Suprapubic skin (tissue), 3 donors: ENCODE data around the gene ZNF837.

Experiments used
- CTCF ChIP-seq, 2 donors: fragments of 200-600 bp in 1 of 2; fragments of 450-650 bp in 1 of 2; sonication (generic) in 1 of 2; IDR thresholded peaks; one replicate each; pipeline ENCODE4 v1.5.1; 2016 to 2019; ENCODE audit warnings: antibody characterized with exemption in 2 of 2, mild to moderate bottlenecking in 1 of 2, moderate library complexity in 1 of 2
- POLR2AphosphoS5 ChIP-seq, 3 donors: sonication (generic); formaldehyde crosslinking; IDR thresholded peaks; one replicate each; pipeline ENCODE4 v1.6.1; 2017; ENCODE audit warnings: antibody characterized with exemption in 3 of 3

- TF ChIP-seq CTCF (IDR thresholded peaks at IDR 0.05) (no peak), POLR2AphosphoS5 (IDR thresholded peaks at IDR 0.05) (no peak)
These were observed 25.5 kb downstream of the ZNF837 start for GRCh38 chr19:58355215-58355796.
